ENCODE data around the gene ZNF543. TPM values are rescaled to one million over a fixed set of nuclear protein-coding genes. Genes with fewer than 3 reads are reported as not detected.

ZNF543 gene
- total and polyA plus RNA-seq, 2 of the 13 experiments (the other 11 are each of a cell fraction or from before 2014, with no cell fraction given): 2.1 to 8.9 TPM

GRCh38 chr19:57279418-57280164 lies 40.7 kb upstream of the ZNF543 start (continued):
- peak; percentile 88 for TF ChIP-seq ZBTB25 (CRISPR knock-in tag; IDR thresholded peaks at IDR 0.05)
- peak; percentile 80 for TF ChIP-seq KMT2B (CRISPR knock-in tag; IDR thresholded peaks at IDR 0.05)
- peak; percentile 25 for TF ChIP-seq HNRNPH1 (optimal IDR thresholded peaks at IDR 0.05; ENCODE audit: low read depth, low read length)
- peak; percentile 70; the same call in 1 of the 2 replicates for TF ChIP-seq REXO4 (CRISPR knock-in tag; IDR thresholded peaks at IDR 0.05; ENCODE audit: borderline replicate concordance)
- no peak for TF ChIP-seq ZNF7 (CRISPR knock-in tag; IDR thresholded peaks at IDR 0.05)
- no peak for TF ChIP-seq ZSCAN29 (CRISPR knock-in tag; conservative IDR thresholded peaks at IDR 0.05)
- TF ChIP-seq ARID3A (IDR thresholded peaks at IDR 0.05; ENCODE audit: low read depth, low read length): peak; percentile 37; the same call in 1 of the 2 replicates
- peak; percentile 91; the same call in 1 of the 2 replicates for TF ChIP-seq ZNF253 (CRISPR knock-in tag; IDR thresholded peaks at IDR 0.05; ENCODE audit: borderline replicate concordance)
- TF ChIP-seq CREB3 (CRISPR knock-in tag; IDR thresholded peaks at IDR 0.05): 0 out of 2 replicates have a peak, but pooled peaks have one; percentile 79
- peak; percentile 81 for TF ChIP-seq THRA (CRISPR knock-in tag; IDR thresholded peaks at IDR 0.05; ENCODE audit: borderline replicate concordance)
- peak; percentile 81 for TF ChIP-seq TSC22D2 (CRISPR knock-in tag; IDR thresholded peaks at IDR 0.05; ENCODE audit: borderline replicate concordance)
- peak; percentile 78 for TF ChIP-seq CTCF (CRISPR knock-in tag; IDR thresholded peaks at IDR 0.05)
